GM10847 (cell line): ENCODE results near the gene NOSIP.

ENCODE experiments used
- POLR2A ChIP-seq: IDR thresholded peaks from 2 replicates; pipeline ENCODE4 v1.6.1; 2011; ENCODE audit not compliant: insufficient read length; ENCODE audit errors: extremely low read depth

Gene NOSIP

GRCh38 chr19:49560358-49560900, 19.9 kb downstream of the NOSIP start:
- TF ChIP-seq POLR2A = no peak

- no peak for TF ChIP-seq POLR2A
Observed at GRCh38 chr19:49559928-49560327, 20.4 kb downstream of the NOSIP start.

- TF ChIP-seq POLR2A = no peak
Observed at GRCh38 chr19:49559443-49559842, 20.9 kb downstream of the NOSIP start.

GRCh38 chr19:49558591-49558990, 21.8 kb downstream of the NOSIP start:
- no peak for TF ChIP-seq POLR2A

- TF ChIP-seq POLR2A = no peak
Observed at GRCh38 chr19:49557641-49558325, 22.6 kb downstream of the NOSIP start.

GRCh38 chr19:49556412-49557398, 23.7 kb downstream of the NOSIP start:
- no peak for TF ChIP-seq POLR2A

- TF ChIP-seq POLR2A = no peak
Observed at GRCh38 chr19:49555600-49556411, 24.6 kb downstream of the NOSIP start.

GRCh38 chr19:49554701-49555181, 25.6 kb downstream of the NOSIP start:
- no peak for TF ChIP-seq POLR2A

- TF ChIP-seq POLR2A = no peak
Observed at GRCh38 chr19:49553451-49554271, 26.7 kb downstream of the NOSIP start.

- no peak for TF ChIP-seq POLR2A
Observed at GRCh38 chr19:49552749-49553148, 27.6 kb downstream of the NOSIP start.

GRCh38 chr19:49551531-49551930, 28.8 kb downstream of the NOSIP start:
- no peak for TF ChIP-seq POLR2A

- TF ChIP-seq POLR2A = no peak
Observed at GRCh38 chr19:49549045-49549444, 31.3 kb downstream of the NOSIP start.

GRCh38 chr19:49546825-49547565, 33.4 kb downstream of the NOSIP start:
- no peak for TF ChIP-seq POLR2A
